HK-2 (cell line): Measurements from ENCODE around the gene PITPNB.

ENCODE experiments used
- DNase-seq: peaks from one replicate; pipeline ENCODE4 v3.0.0-alpha.2; 2018; ENCODE audit not compliant: unreplicated experiment

PITPNB gene

DNA sequence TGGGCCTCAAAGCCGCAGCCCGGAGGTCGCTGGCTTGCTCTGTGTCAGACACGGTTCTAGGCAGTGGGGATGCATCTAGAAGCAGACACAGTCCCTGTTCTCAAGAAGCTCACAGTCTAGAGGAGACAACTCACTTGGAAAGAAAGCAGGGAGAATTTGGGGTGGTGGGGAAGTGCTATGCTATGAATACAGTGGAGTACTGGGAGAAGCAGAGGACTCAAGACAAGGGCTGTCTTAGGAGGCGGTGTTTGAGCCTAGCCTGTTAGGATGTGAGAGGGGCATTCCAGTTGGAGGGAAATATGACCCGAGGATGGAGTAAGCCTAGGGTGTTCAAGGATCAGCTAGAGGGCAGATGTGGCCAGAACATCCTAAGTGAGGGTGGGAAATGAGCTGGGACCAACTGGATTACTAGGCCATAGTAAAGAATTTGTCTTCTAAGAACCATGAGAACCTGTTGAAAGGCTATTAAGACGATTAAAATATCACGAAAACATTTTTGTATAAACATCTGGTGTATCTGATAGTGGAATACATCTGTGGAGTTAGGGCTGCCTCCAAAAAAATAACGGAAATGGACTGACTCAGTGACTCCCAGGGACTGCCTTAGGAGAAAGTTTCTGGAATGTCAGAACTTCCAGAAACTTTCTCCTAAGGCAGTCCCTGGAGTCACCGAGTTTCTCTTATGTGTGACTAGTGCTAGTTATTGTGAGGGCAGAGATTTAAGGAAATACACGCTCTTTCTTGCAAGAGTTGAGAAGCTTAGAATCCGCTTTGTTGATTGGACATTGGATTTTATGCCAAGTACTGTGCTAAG is 1.1 kb upstream of the PITPNB start:
- DNase-seq: peak; percentile 34

DNA sequence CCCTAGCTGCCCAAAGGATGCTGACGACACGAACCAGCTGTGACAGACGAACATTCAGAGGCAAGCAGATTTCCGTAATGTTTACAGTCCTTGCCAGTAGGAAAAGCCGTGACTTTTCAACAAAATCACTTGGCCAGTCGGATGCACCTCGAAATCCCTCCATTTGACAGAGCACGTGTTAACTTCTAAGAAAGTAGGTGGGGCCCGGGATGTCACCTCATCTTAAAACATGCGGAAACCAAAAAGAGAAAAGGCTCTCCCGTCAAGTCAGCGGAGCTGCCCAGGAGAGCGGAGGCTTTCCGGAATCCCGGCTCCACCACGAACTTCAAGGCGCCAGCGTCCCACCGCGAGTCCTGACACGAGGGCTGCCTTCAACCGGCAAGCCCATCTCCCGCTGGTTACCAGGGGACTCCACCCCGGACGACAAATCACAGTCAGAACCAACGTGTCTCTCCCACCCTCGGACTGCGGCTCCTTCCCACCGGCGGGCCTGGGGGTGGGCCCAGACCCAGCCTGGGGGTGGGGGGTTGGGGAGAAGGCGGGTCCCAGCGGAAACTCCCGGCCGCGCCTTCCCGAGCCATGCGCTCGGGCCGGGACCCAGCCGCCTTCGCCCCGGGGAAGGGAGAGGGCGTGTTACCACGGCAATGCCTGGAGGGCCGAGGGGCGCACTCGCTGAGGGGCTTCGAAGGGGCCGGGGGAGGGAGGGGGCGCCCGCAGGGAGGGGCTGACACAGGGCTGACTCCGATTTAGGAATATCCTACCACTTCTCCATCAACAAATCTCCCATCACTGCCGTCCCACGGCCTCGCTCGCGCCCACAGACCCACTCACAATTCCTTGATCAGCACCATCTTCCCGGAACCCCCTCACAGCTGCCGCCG is 475 bp downstream of the PITPNB start:
- DNase-seq: peak; percentile 58

GRCh38 chr22:27915986-27916385 is 3.1 kb downstream of the PITPNB start:
- no peak for DNase-seq

GRCh38 chr22:27913162-27913741 is 5.8 kb downstream of the PITPNB start:
- DNase-seq: no peak

DNA sequence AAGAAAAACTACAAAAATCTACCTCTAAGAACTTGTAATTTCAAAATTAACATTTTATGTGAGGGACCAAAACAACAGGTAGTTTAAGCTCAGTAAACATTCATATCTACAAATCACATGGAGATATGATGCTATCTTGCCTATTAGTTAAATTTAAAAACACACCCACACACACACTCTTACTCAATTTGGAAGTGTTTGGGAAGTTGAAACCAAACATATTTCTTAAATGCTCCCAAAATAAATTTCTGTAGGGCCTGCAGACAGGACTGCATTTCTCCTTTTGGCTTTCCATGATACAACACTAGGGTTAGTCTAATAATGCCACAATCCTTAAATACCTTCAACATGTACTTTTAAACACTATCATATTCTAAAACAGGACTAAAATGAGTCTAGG is 7.0 kb downstream of the PITPNB start:
- no peak for DNase-seq

- no peak for DNase-seq
Measured at GRCh38 chr22:27911330-27911729, 7.7 kb downstream of the PITPNB start.

DNA sequence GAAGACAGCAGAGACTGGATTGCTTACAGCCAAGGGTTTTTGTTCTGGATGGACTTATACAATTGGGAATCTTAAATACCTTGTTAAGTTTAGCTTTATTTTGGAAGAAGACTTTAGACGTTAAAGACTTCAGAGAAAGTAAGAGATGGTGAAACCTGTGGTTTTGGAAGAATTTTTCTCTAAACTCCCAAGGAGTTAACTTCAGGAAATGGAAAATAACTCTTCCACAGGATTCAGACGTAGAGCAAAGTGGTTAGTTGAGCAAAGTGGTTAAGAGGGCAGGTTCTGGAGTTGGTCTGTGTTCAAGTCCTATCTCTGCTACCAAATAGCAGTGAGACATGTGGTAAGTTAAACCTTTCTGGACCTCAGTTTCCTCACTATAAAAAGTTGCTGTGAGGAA is 12.8 kb downstream of the PITPNB start:
- no peak for DNase-seq

GRCh38 chr22:27905653-27906052 is 13.4 kb downstream of the PITPNB start:
- no peak for DNase-seq

GRCh38 chr22:27903805-27904473 is 15.1 kb downstream of the PITPNB start:
- DNase-seq: no peak

- DNase-seq: no peak
Measured at GRCh38 chr22:27900153-27900552, 18.9 kb downstream of the PITPNB start.

- no peak for DNase-seq
Measured at GRCh38 chr22:27896245-27896644, 22.8 kb downstream of the PITPNB start.

GRCh38 chr22:27895600-27895999 is 23.5 kb downstream of the PITPNB start:
- DNase-seq: no peak

DNA sequence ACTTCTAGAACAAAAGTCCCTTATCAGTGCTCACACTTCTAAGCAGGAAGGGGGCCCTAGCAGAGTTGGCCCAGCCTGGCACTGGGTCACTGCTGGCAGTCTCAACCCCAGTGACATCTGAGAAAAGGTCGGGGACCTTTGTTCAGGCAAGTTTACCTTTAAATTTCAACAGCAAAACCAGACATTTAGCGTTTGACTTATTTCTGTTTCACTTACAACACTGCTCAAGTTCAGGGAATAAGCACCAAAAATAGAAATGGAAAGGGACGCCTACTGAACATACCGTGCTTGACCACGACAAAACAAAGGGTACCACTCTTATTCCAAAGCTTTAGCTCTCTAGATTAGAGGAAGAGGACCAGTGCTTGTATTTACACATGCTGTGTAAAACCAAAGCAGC is 26.2 kb downstream of the PITPNB start:
- no peak for DNase-seq

GRCh38 chr22:27892064-27892463 is 27.0 kb downstream of the PITPNB start:
- no peak for DNase-seq

- no peak for DNase-seq
Measured at GRCh38 chr22:27888310-27888709, 30.7 kb downstream of the PITPNB start.

DNA sequence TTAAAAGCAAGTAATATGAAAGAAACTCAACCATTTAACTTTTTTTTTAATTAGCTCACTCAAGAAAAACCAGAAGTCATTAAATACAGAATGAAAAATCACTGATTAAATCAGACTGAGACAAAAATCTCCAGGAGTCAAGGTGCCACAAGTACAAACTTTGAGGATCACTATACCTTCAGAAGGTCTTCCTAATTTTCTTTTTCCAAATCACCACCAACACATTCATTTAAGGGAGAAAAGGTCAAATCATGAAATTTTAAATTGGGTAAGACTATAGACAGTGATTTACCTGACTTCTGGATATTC is 32.3 kb downstream of the PITPNB start:
- DNase-seq: no peak

DNA sequence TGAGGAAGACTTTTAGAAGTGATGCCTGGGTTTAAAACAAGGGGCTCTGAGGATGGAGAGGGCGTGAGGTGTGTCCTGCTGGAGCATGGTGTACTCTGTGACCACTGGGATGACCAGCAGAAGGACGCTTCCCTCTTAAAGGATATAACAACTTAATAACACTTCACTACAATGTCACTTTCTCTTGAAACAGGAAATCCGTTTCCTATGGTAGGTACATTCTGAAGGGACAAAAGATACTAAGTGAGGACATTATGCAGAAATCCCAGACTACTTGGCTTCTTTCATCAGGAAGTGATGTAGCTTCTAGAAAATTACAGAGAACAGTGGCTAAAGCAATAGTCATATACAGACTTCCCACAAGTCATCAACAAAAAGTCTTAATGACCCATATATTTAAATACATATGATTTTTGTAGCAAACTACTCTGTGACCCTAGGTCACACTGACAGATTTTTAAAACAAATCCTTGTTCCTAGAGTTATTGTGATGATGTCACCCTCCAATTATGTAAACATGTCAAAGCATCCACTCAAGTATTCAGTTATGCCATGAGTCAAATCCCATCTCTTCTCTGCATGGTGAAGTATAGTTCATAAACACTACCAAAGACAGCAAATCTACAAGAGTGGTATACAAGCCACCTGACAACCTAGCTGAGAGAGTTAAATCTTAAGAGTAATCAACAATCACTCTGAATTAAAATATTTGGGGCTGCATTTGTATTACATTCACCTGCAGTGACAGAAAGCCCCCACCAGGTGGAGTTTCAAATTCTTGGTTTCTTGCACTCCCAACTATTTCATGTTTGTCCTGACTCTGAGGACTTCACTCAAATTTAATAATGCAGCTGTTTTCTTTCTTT is 32.8 kb downstream of the PITPNB start:
- no peak for DNase-seq

GRCh38 chr22:27883656-27884350 is 35.3 kb downstream of the PITPNB start:
- DNase-seq: no peak

DNA sequence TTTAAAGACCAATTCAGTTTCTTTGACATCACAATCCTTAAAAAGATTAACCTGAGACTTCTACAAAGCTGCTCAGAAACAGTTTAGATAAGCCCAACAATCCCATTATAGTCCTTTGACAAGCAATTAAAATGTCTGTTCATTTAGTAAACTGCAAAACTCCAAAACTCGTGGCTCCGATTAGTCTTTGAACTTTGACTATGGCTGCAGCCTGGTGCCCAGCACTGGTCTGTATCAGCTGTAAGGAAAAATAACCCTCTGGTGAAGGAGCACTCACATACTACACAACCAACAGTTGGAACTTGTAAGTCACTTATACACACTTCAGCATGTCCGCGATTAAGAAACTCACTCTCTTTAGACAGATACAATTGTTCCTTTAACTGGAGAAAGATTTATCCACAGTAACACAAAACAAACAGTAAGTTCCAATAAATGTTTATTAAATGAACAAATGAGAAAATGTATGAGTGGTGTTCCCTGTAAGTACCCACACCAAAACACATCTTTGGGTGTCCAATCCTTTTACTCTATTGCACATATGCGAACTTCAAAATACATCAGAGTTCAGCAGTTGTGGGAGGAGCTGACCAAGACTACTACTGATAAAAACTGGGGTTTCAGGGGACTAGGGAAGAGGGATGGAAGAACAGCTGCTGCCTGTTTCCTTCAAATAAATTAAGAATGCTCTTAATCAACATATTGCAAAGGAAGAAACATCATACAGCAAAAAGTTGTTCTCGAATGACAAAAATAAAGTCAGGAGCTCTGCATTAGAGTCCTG is 36.4 kb downstream of the PITPNB start:
- no peak for DNase-seq

DNA sequence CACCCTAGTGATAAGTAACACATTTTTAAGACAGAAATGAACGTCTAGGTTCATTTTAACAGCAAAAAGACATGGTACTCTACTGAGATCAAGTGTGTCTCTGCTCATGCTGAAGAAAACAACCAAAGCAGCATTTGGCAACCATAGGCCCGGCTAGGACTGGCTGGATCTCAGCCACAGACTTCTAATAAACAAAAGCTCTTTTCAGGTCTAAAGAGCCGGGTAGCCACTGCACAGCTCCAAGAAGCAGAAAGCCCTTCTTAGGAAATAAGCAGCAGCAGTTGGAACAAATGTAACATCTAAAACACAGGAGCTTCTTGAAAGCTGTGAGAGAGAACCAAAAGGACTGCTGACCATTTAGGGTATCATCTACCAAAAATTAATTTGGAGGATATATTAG is 37.6 kb downstream of the PITPNB start:
- DNase-seq: no peak
